WTC11 (cell line): ENCODE measurements around the gene PLEKHA1. TPM values are rescaled to one million over a fixed set of nuclear protein-coding genes. Genes with fewer than 3 reads are reported as not detected.
A peak's percentile ranks its signal among the peaks of the same experiment; 100 is the strongest.

ENCODE experiments used
- ATAC-seq: fragments of 200-7000 bp; cut with Tn5 transposase; 2 replicates; pipeline ENCODE4 v1.10.0; 2021; ENCODE audit warnings: mild to moderate bottlenecking, moderate library complexity
- CTCF ChIA-PET: fragments of 300-600 bp; sonication (Branson Sonifier 250); formaldehyde crosslinking; loops from one replicate; lab custom pipeline; 2021; ENCODE audit warnings: antibody characterized with exemption; lab: Charles Lee
- POLR2A ChIA-PET: fragments of 350-600 bp; sonication (Branson Sonifier 250); formaldehyde crosslinking; loops from one replicate; lab custom pipeline; 2021; ENCODE audit warnings: antibody characterized with exemption; lab: Charles Lee
- DNase-seq: peaks from one replicate; pipeline ENCODE4 v3.0.0; 2021; ENCODE audit warnings: low spot score
- H3K27ac Mint-ChIP-seq: 2 replicates; pipeline ENCODE4 v1.8.0; 2021; ENCODE audit warnings: mixed read lengths
- H3K27me3 Mint-ChIP-seq: 2 replicates; pipeline ENCODE4 v1.8.0; 2021; ENCODE audit warnings: low read depth, mild to moderate bottlenecking, moderate library complexity, mixed read lengths
- H3K36me3 Mint-ChIP-seq: 2 replicates; pipeline ENCODE4 v1.8.0; 2021; ENCODE audit warnings: mixed read lengths
- H3K4me1 Mint-ChIP-seq: 2 replicates; pipeline ENCODE4 v1.8.0; 2022; ENCODE audit warnings: mixed read lengths
- H3K4me3 Mint-ChIP-seq: 2 replicates; pipeline ENCODE4 v1.8.0; 2021; ENCODE audit warnings: mild to moderate bottlenecking, moderate library complexity, mixed read lengths
- H3K9me3 Mint-ChIP-seq: 2 replicates; pipeline ENCODE4 v1.8.0; 2021; ENCODE audit warnings: mixed read lengths
- AR ChIP-seq: fragments of 250-450 bp; sonication (Bioruptor Pico); IDR thresholded peaks from 2 replicates; pipeline ENCODE4 v1.9.0; 2021; ENCODE audit warnings: mild to moderate bottlenecking
- CTCF ChIP-seq: fragments of 200-600 bp; IDR thresholded peaks from 2 replicates; pipeline ENCODE4 v1.8.0; 2022; ENCODE audit warnings: antibody characterized with exemption
- ERG ChIP-seq: fragments of 250-450 bp; sonication (Bioruptor Pico); IDR thresholded peaks from 2 replicates; pipeline ENCODE4 v1.8.0; 2021; ENCODE audit warnings: mild to moderate bottlenecking
- ESRRA ChIP-seq: sonication (generic); formaldehyde crosslinking; IDR thresholded peaks from 2 replicates; pipeline ENCODE4 v1.8.1; 2022; ENCODE audit warnings: mild to moderate bottlenecking, missing genetic modification reagents, borderline replicate concordance
- FOXJ3 ChIP-seq: sonication (generic); formaldehyde crosslinking; IDR thresholded peaks from 2 replicates; pipeline ENCODE4 v1.9.0; 2021; ENCODE audit warnings: missing genetic modification reagents, mild to moderate bottlenecking, borderline replicate concordance
- HMGXB4 ChIP-seq: sonication (generic); formaldehyde crosslinking; IDR thresholded peaks from 2 replicates; pipeline ENCODE4 v1.8.1; 2023; ENCODE audit warnings: mild to moderate bottlenecking, moderate library complexity, missing genetic modification reagents
- KAT7 ChIP-seq: sonication (generic); formaldehyde crosslinking; IDR thresholded peaks from 2 replicates; pipeline ENCODE4 v1.8.1; 2023; ENCODE audit warnings: missing genetic modification reagents, mild to moderate bottlenecking, borderline replicate concordance
- MAX ChIP-seq: sonication (generic); formaldehyde crosslinking; IDR thresholded peaks from 2 replicates; pipeline ENCODE4 v1.8.0; 2022; ENCODE audit warnings: mild to moderate bottlenecking, missing genetic modification reagents
- NR3C1 ChIP-seq: sonication (generic); formaldehyde crosslinking; conservative IDR thresholded peaks from 2 replicates; pipeline ENCODE4 v1.8.1; 2023; ENCODE audit warnings: low read depth, mild to moderate bottlenecking, missing genetic modification reagents
- OVOL2 ChIP-seq: fragments of 250-450 bp; sonication (Bioruptor Pico); IDR thresholded peaks from 2 replicates; pipeline ENCODE4 v1.9.0; 2021; ENCODE audit warnings: mild to moderate bottlenecking, borderline replicate concordance
- STAT6 ChIP-seq: sonication (generic); formaldehyde crosslinking; conservative IDR thresholded peaks from 2 replicates; pipeline ENCODE4 v1.8.1; 2023; ENCODE audit warnings: mild to moderate bottlenecking, low read depth, missing genetic modification reagents, moderate library complexity
- TCF7 ChIP-seq: sonication (generic); formaldehyde crosslinking; IDR thresholded peaks from 2 replicates; pipeline ENCODE4 v1.8.0; 2022; ENCODE audit warnings: mild to moderate bottlenecking, low read depth, missing genetic modification reagents, moderate library complexity
- TP53 ChIP-seq: sonication (generic); formaldehyde crosslinking; IDR thresholded peaks from 2 replicates; pipeline ENCODE4 v1.8.1; 2023; ENCODE audit warnings: mild to moderate bottlenecking, missing genetic modification reagents
- ZBTB43 ChIP-seq: sonication (generic); formaldehyde crosslinking; IDR thresholded peaks from 2 replicates; pipeline ENCODE4 v1.8.1; 2023; ENCODE audit warnings: mild to moderate bottlenecking, missing genetic modification reagents
- ZNF423 ChIP-seq: fragments of 250-450 bp; sonication (Bioruptor Pico); IDR thresholded peaks from 2 replicates; pipeline ENCODE4 v2.1.2; 2022; ENCODE audit warnings: mild to moderate bottlenecking, moderate library complexity
- total RNA-seq: library from RNA; stranded (reverse); gene quantifications from 3 replicates; pipeline ENCODE4 v1.2.3, GENCODE V29; 2021

The PLEKHA1 gene
- total RNA-seq, 1 experiment from 2014 or later: 34.6 TPM

- ChIA-PET POLR2A (no interaction called here), CTCF (no interaction called here)
- no peaks in the 10 kb centered on the region for H3K27me3 Mint-ChIP-seq
- peaks cover 4% of the 10 kb centered on the region for H3K9me3 Mint-ChIP-seq
- H3K27ac Mint-ChIP-seq: 0 out of 2 replicates have a peak overlapping the region, but pooled peaks have one; percentile 37
- H3K4me1 Mint-ChIP-seq: peaks cover 12% of the 10 kb centered on the region
- ATAC-seq (no peak), DNase-seq (no peak)
- peaks cover 14% of the 10 kb centered on the region for H3K36me3 Mint-ChIP-seq
- H3K4me3 Mint-ChIP-seq: no peak overlapping the region
- TF ChIP-seq TCF7 (no peak), ESRRA (no peak), TP53 (CRISPR knock-in tag) (no peak), AR (CRISPR knock-in tag) (no peak), HMGXB4 (CRISPR knock-in tag) (no peak), MAX (CRISPR knock-in tag) (no peak), FOXJ3 (CRISPR knock-in tag) (no peak), CTCF (no peak), NR3C1 (no peak)
Observed at GRCh38 chr10:122379537-122379936, 5.0 kb downstream of the PLEKHA1 start.

- TF ChIP-seq ZNF423 (CRISPR knock-in tag) (no peak), OVOL2 (CRISPR knock-in tag) (no peak), KAT7 (CRISPR knock-in tag) (no peak), ZBTB43 (CRISPR knock-in tag) (no peak), STAT6 (no peak), ERG (no peak)
- TF ChIP-seq, all 79 proteins: peak for 0
- ChIA-PET CTCF (no interaction called here), POLR2A (no interaction called here)
- DNase-seq: no peak
- H3K4me1 Mint-ChIP-seq: peaks cover 8% of the 10 kb centered on the region
- no peak overlapping the region for H3K4me3 Mint-ChIP-seq
- ATAC-seq: no peak
- H3K27me3 Mint-ChIP-seq: no peaks in the 10 kb centered on the region
- H3K27ac Mint-ChIP-seq: no peak overlapping the region
- H3K9me3 Mint-ChIP-seq: peaks cover 4% of the 10 kb centered on the region
- peaks cover 14% of the 10 kb centered on the region for H3K36me3 Mint-ChIP-seq
Observed at GRCh38 chr10:122380703-122381102, 6.2 kb downstream of the PLEKHA1 start.
